Activated T-helper 17 cell treated with anti-CD3 and anti-CD28 coated beads, Interleukin-2, amount 50 U/mL, for 72 hours (primary cell): Measurements from ENCODE around the gene SEC14L5. TPM values are rescaled to one million over a fixed set of nuclear protein-coding genes. Genes with fewer than 3 reads are reported as not detected.
A peak's percentile ranks its signal among the peaks of the same experiment; 100 is the strongest.

Experiments used
- ATAC-seq: fragments of 150-1000 bp; cut with Tn5 transposase; replicated peaks from 2 replicates; pipeline ENCODE4 v1.10.0; 2021; ENCODE audit warnings: mild to moderate bottlenecking, moderate library complexity
- H3K27ac Mint-ChIP-seq: one replicate; pipeline ENCODE4 v1.8.0; 2022; ENCODE audit warnings: mixed read lengths
- H3K27me3 Mint-ChIP-seq: one replicate; pipeline ENCODE4 v1.8.0; 2022; ENCODE audit warnings: mixed read lengths
- H3K36me3 Mint-ChIP-seq: one replicate; pipeline ENCODE4 v1.8.0; 2022; ENCODE audit warnings: low read depth, mild to moderate bottlenecking, mixed read lengths
- H3K4me1 Mint-ChIP-seq: one replicate; pipeline ENCODE4 v1.8.0; 2022; ENCODE audit warnings: mixed read lengths
- H3K4me3 Mint-ChIP-seq: one replicate; pipeline ENCODE4 v1.8.0; 2022; ENCODE audit warnings: mild to moderate bottlenecking, mixed read lengths
- H3K9me3 Mint-ChIP-seq: one replicate; pipeline ENCODE4 v1.8.0; 2022; ENCODE audit warnings: mixed read lengths
- total RNA-seq, 2 donors: library from RNA; stranded (reverse); gene quantifications; one replicate each; pipeline ENCODE4 v1.2.3, GENCODE V29; 2022

The SEC14L5 gene
- total RNA-seq, 2 donors from 2014 or later: 0.61 to 1.0 TPM

DNA sequence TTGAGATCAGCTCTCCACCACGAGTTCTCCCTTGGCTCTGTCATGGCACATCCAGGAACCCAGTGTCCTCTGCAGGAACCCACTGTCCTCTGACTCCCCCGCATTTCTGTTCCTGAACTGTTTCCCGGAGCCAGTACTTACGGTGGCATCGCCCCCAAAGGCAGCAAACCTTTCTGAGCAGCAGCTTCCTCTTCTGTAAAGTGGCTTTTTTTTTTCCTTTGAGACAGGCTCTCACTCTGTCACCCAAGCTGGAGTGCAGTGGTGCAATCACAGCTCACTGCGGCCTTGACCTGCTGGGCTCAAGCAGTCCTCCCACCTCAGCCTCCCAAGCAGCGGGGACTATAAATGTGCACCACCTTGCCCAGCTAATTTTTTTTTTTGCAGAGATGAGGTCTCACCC is 43.4 kb downstream of the SEC14L5 start:
- no peaks in the 10 kb centered on the region for H3K36me3 Mint-ChIP-seq
- no peaks in the 10 kb centered on the region for H3K4me1 Mint-ChIP-seq
- H3K9me3 Mint-ChIP-seq: no peaks in the 10 kb centered on the region
- H3K4me3 Mint-ChIP-seq: no peak overlapping the region
- no peak for ATAC-seq
- peaks cover 12% of the 10 kb centered on the region for H3K27me3 Mint-ChIP-seq
- no peak overlapping the region for H3K27ac Mint-ChIP-seq

GRCh38 chr16:5001986-5002385 is 43.9 kb downstream of the SEC14L5 start:
- H3K27me3 Mint-ChIP-seq: peaks cover 10% of the 10 kb centered on the region
- ATAC-seq: no peak

DNA sequence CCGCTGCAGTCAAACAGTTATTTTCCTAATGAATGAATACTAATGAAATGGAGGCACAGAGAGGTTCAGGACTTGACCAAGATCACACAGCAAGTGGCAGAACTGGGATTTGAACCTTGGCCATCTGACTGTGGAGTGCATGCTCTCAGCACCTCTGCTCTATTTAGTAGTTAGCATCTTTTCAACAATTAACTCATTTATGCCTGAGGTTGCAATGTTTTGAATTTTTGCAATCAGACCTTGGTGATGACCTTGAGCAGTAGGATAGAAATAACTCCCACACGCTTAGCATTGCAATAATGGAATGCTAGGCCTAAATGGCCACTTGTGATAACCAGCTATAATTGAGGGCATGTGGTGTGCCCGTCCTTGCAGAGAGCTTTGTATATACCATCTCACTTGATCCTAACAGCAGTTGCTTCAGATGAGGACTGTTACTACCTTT is 44.6 kb downstream of the SEC14L5 start:
- Mint-ChIP-seq H3K27me3 (peaks cover 7% of the 10 kb centered on the region), H3K9me3 (no peaks in the 10 kb centered on the region), H3K4me1 (no peaks in the 10 kb centered on the region), H3K36me3 (no peaks in the 10 kb centered on the region), H3K27ac (no peak overlapping the region), H3K4me3 (no peak overlapping the region)
- no peak for ATAC-seq

More at GRCh38 chr16:5001986-5002385, 43.9 kb downstream of the SEC14L5 start:
- Mint-ChIP-seq H3K4me3 (no peak overlapping the region), H3K4me1 (no peaks in the 10 kb centered on the region), H3K27ac (no peak overlapping the region), H3K9me3 (no peaks in the 10 kb centered on the region), H3K36me3 (no peaks in the 10 kb centered on the region)

GRCh38 chr16:5003211-5003610 is 45.1 kb downstream of the SEC14L5 start:
- no peaks in the 10 kb centered on the region for H3K36me3 Mint-ChIP-seq

GRCh38 chr16:5003828-5004227 is 45.7 kb downstream of the SEC14L5 start:
- Mint-ChIP-seq H3K27ac (no peak overlapping the region), H3K4me3 (no peak overlapping the region), H3K36me3 (no peaks in the 10 kb centered on the region), H3K27me3 (peaks cover 5% of the 10 kb centered on the region), H3K4me1 (no peaks in the 10 kb centered on the region), H3K9me3 (no peaks in the 10 kb centered on the region)
- no peak for ATAC-seq

More at GRCh38 chr16:5003211-5003610, 45.1 kb downstream of the SEC14L5 start:
- H3K4me3 Mint-ChIP-seq: no peak overlapping the region
- no peaks in the 10 kb centered on the region for H3K9me3 Mint-ChIP-seq
- H3K27me3 Mint-ChIP-seq: peaks cover 7% of the 10 kb centered on the region
- no peak overlapping the region for H3K27ac Mint-ChIP-seq
- no peak for ATAC-seq
- no peaks in the 10 kb centered on the region for H3K4me1 Mint-ChIP-seq

DNA sequence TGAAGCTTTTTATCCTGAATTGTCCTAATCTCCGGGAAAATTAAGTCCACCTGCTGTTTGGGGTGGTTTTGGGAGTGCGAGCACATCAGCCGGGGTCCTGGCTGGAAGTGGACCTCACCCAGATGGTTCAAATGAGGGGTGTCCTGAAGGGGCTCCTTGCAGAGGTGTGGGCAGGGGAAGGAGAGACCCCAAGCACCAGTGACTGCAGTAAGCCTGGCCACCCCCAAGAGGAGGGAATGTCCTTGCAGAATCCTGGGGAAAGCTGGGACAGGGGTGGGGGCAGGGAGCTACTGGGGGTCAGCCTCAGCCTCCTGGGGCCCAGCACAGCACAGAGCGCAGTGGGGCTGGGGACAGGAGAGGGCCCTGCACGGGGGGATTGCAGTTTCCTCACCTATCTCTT is 46.2 kb downstream of the SEC14L5 start:
- H3K27me3 Mint-ChIP-seq: peaks cover 6% of the 10 kb centered on the region
- H3K36me3 Mint-ChIP-seq: no peaks in the 10 kb centered on the region
- no peaks in the 10 kb centered on the region for H3K4me1 Mint-ChIP-seq
- no peak overlapping the region for H3K27ac Mint-ChIP-seq
- no peak overlapping the region for H3K4me3 Mint-ChIP-seq
- no peaks in the 10 kb centered on the region for H3K9me3 Mint-ChIP-seq
- ATAC-seq: no peak

- no peaks in the 10 kb centered on the region for H3K4me1 Mint-ChIP-seq
- ATAC-seq: no peak
- no peaks in the 10 kb centered on the region for H3K36me3 Mint-ChIP-seq
- peaks cover 11% of the 10 kb centered on the region for H3K27me3 Mint-ChIP-seq
- H3K27ac Mint-ChIP-seq: no peak overlapping the region
- no peak overlapping the region for H3K4me3 Mint-ChIP-seq
- H3K9me3 Mint-ChIP-seq: no peaks in the 10 kb centered on the region
Measured at GRCh38 chr16:5005916-5006315, 47.8 kb downstream of the SEC14L5 start.

DNA sequence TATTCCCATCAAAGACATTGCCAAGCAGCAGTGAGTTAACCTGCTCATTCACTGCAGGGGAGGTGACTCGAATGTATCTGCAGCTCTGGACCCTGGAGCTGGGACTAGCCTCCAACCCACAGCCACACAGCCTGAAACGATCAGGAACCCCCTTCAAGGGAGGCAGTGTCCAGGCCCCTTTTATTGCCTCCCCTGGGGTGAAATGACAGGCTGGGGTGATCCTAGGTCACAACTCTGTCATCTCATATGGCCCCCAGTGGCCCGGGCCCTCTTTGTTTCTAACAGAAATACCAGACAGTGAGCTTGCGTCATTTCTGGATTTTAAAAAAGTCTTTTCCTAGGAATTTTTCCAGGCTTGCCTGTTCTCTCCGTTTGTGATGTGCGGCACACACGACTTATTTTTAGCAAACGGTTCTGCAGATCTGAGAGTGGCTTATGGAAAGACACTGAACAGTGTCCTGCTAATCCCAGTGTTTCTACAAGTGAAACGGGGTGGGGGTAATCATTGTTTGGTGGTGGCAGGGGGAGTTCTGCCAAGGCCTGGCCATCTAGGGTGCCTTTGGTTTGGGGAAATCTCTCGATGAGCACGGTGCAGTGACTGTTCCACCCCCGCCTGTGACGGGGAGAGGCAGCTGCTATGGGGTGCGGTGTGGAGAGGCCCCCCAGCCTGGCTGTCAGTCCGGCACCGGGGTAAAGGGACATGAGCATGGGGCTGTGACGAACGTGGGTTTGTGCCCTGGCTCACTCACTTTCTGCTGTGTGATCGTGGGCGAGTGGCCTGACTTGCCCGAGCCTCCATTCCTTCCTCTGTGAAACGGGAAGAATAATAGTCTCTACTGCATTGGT is 48.4 kb downstream of the SEC14L5 start:
- H3K4me1 Mint-ChIP-seq: no peaks in the 10 kb centered on the region
- H3K27me3 Mint-ChIP-seq: peaks cover 11% of the 10 kb centered on the region
- no peak overlapping the region for H3K4me3 Mint-ChIP-seq
- no peak for ATAC-seq
- no peak overlapping the region for H3K27ac Mint-ChIP-seq
- H3K9me3 Mint-ChIP-seq: no peaks in the 10 kb centered on the region
- no peaks in the 10 kb centered on the region for H3K36me3 Mint-ChIP-seq

- Mint-ChIP-seq H3K27me3 (peaks cover 11% of the 10 kb centered on the region), H3K36me3 (no peaks in the 10 kb centered on the region), H3K27ac (no peak overlapping the region), H3K4me3 (no peak overlapping the region), H3K4me1 (no peaks in the 10 kb centered on the region), H3K9me3 (no peaks in the 10 kb centered on the region)
- ATAC-seq: no peak
Measured at GRCh38 chr16:5007256-5007655, 49.1 kb downstream of the SEC14L5 start.

GRCh38 chr16:5008311-5008731 is 50.2 kb downstream of the SEC14L5 start:
- ATAC-seq: no peak
- Mint-ChIP-seq H3K36me3 (no peaks in the 10 kb centered on the region), H3K9me3 (no peaks in the 10 kb centered on the region), H3K27me3 (peaks cover 11% of the 10 kb centered on the region), H3K4me3 (no peak overlapping the region), H3K27ac (no peak overlapping the region), H3K4me1 (no peaks in the 10 kb centered on the region)

DNA sequence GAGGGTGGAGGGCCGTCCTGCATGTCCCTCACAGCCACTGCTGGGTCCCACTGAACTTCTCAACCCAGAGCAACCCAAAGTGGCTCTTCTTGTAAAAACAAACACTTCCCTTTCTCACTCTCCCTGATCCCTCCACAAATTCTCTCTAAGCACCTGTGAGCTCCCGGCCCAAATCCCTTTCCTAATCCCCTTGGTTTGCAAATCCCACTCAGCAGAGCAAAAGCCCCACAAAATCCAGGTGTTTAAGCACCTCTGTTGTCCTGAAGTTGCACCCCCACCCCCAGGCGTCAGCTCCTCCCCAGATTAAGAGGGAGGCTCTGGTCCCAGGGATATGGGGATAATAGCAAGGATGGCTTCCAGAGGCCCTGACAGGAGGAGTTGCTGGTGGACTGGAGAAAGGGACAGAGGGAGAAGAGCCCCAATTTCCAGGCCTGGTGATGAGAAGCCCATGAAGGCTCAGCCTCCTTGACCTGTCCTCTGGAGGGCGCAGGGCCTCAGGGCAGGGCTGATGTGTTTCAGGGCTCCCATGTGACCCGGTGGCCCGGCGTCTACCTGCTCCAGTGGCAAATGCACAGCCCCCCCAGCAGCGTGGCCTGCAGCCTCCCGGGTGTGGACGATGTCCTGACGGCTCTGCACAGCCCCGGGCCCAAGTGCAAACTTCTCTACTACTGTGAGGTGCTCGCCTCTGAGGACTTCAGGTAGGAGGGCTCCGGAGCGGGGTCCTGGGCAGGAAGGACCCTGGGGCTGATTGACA is 52.6 kb downstream of the SEC14L5 start:
- no peaks in the 10 kb centered on the region for H3K4me1 Mint-ChIP-seq
- H3K27ac Mint-ChIP-seq: no peak overlapping the region
- peaks cover 8% of the 10 kb centered on the region for H3K27me3 Mint-ChIP-seq
- H3K36me3 Mint-ChIP-seq: no peaks in the 10 kb centered on the region
- H3K9me3 Mint-ChIP-seq: no peaks in the 10 kb centered on the region
- H3K4me3 Mint-ChIP-seq: no peak overlapping the region
- ATAC-seq: no peak

- Mint-ChIP-seq H3K36me3 (no peaks in the 10 kb centered on the region), H3K9me3 (no peaks in the 10 kb centered on the region), H3K4me3 (no peak overlapping the region), H3K4me1 (no peaks in the 10 kb centered on the region), H3K27me3 (peaks cover 8% of the 10 kb centered on the region), H3K27ac (no peak overlapping the region)
- no peak for ATAC-seq
Measured at GRCh38 chr16:5011637-5012036, 53.5 kb downstream of the SEC14L5 start.

DNA sequence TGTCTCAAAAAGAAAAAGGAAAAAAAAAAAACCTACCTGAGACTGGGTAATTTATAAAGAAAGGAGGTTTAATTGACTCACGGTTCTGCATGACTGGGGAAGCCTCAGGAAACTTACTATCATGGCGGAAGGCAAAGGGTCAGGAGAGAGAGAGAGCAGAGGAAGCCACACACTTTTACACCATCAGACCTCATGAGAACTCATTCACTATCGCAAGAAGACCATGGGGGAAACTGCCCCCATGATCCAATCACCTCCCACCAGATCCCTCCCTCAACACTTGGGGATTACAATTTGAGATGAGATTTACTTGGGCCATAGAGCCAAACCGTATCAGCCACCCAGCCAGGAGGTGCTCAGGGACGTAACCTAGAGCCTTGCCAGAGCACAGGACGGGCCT is 54.8 kb downstream of the SEC14L5 start:
- H3K27me3 Mint-ChIP-seq: peaks cover 8% of the 10 kb centered on the region
- H3K36me3 Mint-ChIP-seq: no peaks in the 10 kb centered on the region
- no peak overlapping the region for H3K27ac Mint-ChIP-seq
- no peaks in the 10 kb centered on the region for H3K9me3 Mint-ChIP-seq
- no peak for ATAC-seq
- H3K4me1 Mint-ChIP-seq: no peaks in the 10 kb centered on the region
- no peak overlapping the region for H3K4me3 Mint-ChIP-seq

DNA sequence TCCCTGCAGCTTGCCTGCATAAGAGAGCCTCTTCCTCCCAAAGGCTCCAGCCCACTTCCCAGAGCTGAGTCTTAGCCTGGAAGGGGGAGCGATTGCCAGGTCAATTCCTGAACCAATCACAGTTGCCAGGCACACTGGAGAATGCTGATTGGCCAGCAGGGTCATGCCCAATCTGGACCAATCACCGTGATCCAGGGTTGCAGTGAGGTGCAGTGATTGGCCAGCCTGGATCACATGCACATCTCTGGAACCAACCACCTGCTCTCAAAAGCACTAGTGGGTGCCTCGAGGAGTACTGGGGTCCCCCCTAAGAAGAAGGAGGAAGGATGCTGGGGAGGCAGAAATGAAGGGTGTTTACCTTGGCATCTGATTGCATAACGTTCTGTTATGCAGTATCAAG is 57.2 kb downstream of the SEC14L5 start:
- no peaks in the 10 kb centered on the region for H3K36me3 Mint-ChIP-seq

GRCh38 chr16:5015887-5016286 is 57.8 kb downstream of the SEC14L5 start:
- no peaks in the 10 kb centered on the region for H3K4me1 Mint-ChIP-seq
- no peaks in the 10 kb centered on the region for H3K27me3 Mint-ChIP-seq
- ATAC-seq: no peak
- H3K27ac Mint-ChIP-seq: no peak overlapping the region
- no peaks in the 10 kb centered on the region for H3K36me3 Mint-ChIP-seq
- H3K4me3 Mint-ChIP-seq: no peak overlapping the region
- no peaks in the 10 kb centered on the region for H3K9me3 Mint-ChIP-seq

More for the DNA sequence above, 57.2 kb downstream of the SEC14L5 start:
- Mint-ChIP-seq H3K27ac (no peak overlapping the region), H3K4me3 (no peak overlapping the region), H3K9me3 (no peaks in the 10 kb centered on the region), H3K27me3 (no peaks in the 10 kb centered on the region), H3K4me1 (no peaks in the 10 kb centered on the region)
- peak; percentile 28 for ATAC-seq
